K562 (cell line): ENCODE results near the gene RSPH3.

ENCODE experiments used
- CHD2 ChIP-seq: IDR thresholded peaks from 2 replicates; pipeline ENCODE4 v1.6.1; 2011; ENCODE audit warnings: low read depth, low read length
- POLR2H ChIP-seq: IDR thresholded peaks from 2 replicates; pipeline ENCODE4 v1.6.1; 2016; ENCODE audit warnings: missing genetic modification characterization, low read depth, mild to moderate bottlenecking, control low read depth, missing compliant biosample characterization, moderate library complexity
- ZFP30 ChIP-seq: fragments of 250-450 bp; sonication (Bioruptor Pico); IDR thresholded peaks from 2 replicates; pipeline ENCODE4 v1.8.0; 2022; ENCODE audit warnings: moderate library complexity, mild to moderate bottlenecking, inconsistent platforms, borderline replicate concordance
- TF ChIP-seq, protein P1 (sequence below), 2 experiments: fragments of 450-650 bp in 1 of 2; sonication (generic) in 1 of 2; formaldehyde crosslinking; conservative IDR thresholded peaks; 2 replicates each; pipeline versions ENCODE4 v1.4.0 to v1.8.1; 2020 to 2022; ENCODE audit warnings: mild to moderate bottlenecking in 1 of 2, missing genetic modification reagents in 1 of 2
- TF ChIP-seq, protein P2 (sequence below): sonication (generic); formaldehyde crosslinking; IDR thresholded peaks from 2 replicates; pipeline ENCODE4 v1.8.1; 2022; ENCODE audit warnings: missing genetic modification reagents
- TF ChIP-seq, protein P3 (sequence below), 3 experiments: IDR thresholded peaks in 2 of 3; conservative IDR thresholded peaks in 1 of 3; 2 replicates each; pipeline ENCODE4 v1.5.1; 2011 to 2012; ENCODE audit warnings: low read length in 3 of 3, mild to moderate bottlenecking in 3 of 3, control low read depth in 2 of 3, improper control_type of control experiment in 1 of 3, inconsistent platforms in 1 of 3, low read depth in 1 of 3, mixed read lengths in 1 of 3, moderate library complexity in 1 of 3; ENCODE audit not compliant: insufficient read depth in 2 of 3
- TF ChIP-seq, protein P4 (sequence below): IDR thresholded peaks from 2 replicates; pipeline ENCODE4 v1.6.1; 2016; ENCODE audit warnings: missing genetic modification characterization, missing compliant biosample characterization

DNA sequence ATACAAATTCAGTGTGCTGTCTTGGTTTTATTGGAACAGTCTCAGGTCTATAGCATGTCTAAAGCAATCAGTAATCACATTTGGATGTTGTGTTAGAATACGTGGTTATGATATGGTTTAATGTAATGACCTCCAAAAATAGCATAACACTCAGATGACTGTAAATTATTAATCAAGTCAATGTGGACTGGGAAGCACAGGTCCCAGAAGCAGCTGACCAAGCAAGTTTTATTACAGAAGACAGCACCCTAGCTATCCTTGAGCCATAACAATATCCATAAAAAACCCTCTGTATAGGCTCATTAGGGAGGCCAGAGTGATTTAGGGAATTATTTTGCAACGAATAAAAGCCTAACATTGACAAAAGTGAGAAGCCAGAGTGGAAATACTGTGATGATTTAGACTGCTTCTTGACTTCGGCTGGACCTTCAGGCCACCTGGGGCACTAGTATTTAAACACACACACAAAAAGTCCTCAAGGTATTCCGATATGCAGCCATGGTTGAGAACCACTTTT lies 66.9 kb downstream of the RSPH3 start:
- TF ChIP-seq, protein P1, sequence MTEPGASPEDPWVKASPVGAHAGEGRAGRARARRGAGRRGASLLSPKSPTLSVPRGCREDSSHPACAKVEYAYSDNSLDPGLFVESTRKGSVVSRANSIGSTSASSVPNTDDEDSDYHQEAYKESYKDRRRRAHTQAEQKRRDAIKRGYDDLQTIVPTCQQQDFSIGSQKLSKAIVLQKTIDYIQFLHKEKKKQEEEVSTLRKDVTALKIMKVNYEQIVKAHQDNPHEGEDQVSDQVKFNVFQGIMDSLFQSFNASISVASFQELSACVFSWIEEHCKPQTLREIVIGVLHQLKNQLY (CRISPR knock-in tag; conservative IDR thresholded peaks at IDR 0.05) = no peak
- TF ChIP-seq, protein P2, sequence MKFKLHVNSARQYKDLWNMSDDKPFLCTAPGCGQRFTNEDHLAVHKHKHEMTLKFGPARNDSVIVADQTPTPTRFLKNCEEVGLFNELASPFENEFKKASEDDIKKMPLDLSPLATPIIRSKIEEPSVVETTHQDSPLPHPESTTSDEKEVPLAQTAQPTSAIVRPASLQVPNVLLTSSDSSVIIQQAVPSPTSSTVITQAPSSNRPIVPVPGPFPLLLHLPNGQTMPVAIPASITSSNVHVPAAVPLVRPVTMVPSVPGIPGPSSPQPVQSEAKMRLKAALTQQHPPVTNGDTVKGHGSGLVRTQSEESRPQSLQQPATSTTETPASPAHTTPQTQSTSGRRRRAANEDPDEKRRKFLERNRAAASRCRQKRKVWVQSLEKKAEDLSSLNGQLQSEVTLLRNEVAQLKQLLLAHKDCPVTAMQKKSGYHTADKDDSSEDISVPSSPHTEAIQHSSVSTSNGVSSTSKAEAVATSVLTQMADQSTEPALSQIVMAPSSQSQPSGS (CRISPR knock-in tag) = no peak
- TF ChIP-seq ZFP30 (CRISPR knock-in tag) (no peak), CHD2 (no peak), POLR2H (tag) (no peak)
- TF ChIP-seq, protein P3, sequence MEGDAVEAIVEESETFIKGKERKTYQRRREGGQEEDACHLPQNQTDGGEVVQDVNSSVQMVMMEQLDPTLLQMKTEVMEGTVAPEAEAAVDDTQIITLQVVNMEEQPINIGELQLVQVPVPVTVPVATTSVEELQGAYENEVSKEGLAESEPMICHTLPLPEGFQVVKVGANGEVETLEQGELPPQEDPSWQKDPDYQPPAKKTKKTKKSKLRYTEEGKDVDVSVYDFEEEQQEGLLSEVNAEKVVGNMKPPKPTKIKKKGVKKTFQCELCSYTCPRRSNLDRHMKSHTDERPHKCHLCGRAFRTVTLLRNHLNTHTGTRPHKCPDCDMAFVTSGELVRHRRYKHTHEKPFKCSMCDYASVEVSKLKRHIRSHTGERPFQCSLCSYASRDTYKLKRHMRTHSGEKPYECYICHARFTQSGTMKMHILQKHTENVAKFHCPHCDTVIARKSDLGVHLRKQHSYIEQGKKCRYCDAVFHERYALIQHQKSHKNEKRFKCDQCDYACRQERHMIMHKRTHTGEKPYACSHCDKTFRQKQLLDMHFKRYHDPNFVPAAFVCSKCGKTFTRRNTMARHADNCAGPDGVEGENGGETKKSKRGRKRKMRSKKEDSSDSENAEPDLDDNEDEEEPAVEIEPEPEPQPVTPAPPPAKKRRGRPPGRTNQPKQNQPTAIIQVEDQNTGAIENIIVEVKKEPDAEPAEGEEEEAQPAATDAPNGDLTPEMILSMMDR (IDR thresholded peaks at IDR 0.05 in 2 of 3, conservative IDR thresholded peaks at IDR 0.05 in 1 of 3; ENCODE audit: insufficient read depth in 2 of 3, low read depth in 1 of 3, low read length in 3 of 3) = no peak
- TF ChIP-seq, protein P4, sequence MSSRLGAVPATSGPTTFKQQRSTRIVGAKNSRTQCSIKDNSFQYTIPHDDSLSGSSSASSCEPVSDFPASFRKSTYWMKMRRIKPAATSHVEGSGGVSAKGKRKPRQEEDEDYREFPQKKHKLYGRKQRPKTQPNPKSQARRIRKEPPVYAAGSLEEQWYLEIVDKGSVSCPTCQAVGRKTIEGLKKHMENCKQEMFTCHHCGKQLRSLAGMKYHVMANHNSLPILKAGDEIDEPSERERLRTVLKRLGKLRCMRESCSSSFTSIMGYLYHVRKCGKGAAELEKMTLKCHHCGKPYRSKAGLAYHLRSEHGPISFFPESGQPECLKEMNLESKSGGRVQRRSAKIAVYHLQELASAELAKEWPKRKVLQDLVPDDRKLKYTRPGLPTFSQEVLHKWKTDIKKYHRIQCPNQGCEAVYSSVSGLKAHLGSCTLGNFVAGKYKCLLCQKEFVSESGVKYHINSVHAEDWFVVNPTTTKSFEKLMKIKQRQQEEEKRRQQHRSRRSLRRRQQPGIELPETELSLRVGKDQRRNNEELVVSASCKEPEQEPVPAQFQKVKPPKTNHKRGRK = no peak
